GM12878 (cell line): ENCODE data around the gene AQP9. TPM values are rescaled to one million over a fixed set of nuclear protein-coding genes. Genes with fewer than 3 reads are reported as not detected.

Experiments used
- ATAC-seq: fragments of 200-7000 bp; cut with Tn5 transposase; 3 replicates; pipeline ENCODE4 v1.9.1; 2020; ENCODE audit warnings: mild to moderate bottlenecking, moderate library complexity
- BruUV-seq: library from RNA; stranded (reverse); fragments of 400-500 nt; replicated peaks from 2 replicates; lab custom pipeline; 2021; lab: Mats Ljungman, UMichigan
- CTCF ChIA-PET: fragments of 300-600 bp; sonication (Branson Sonifier 250); formaldehyde crosslinking; extraction: SDS; loops from one replicate; lab custom pipeline; 2021; ENCODE audit warnings: inconsistent platforms; lab: Yijun Ruan, JAX
- POLR2A ChIA-PET: fragments of 350-600 bp; formaldehyde crosslinking; extraction: SDS; loops from one replicate; lab custom pipeline; 2021; ENCODE audit warnings: inconsistent platforms; lab: Charles Lee
- RAD21 ChIA-PET: fragments of 300-600 bp; sonication (Branson Sonifier 250); formaldehyde crosslinking; loops from one replicate; lab custom pipeline; 2023; ENCODE audit warnings: antibody characterized with exemption; ENCODE audit not compliant: unreplicated experiment; lab: Charles Lee
- SMC1A ChIA-PET: fragments of 300-600 bp; sonication (Branson Sonifier 250); formaldehyde crosslinking; loops from one replicate; lab custom pipeline; 2023; ENCODE audit not compliant: unreplicated experiment, uncharacterized antibody; lab: Charles Lee
- DNase-seq: peaks from one replicate; pipeline ENCODE4 v3.0.0-alpha.2; 2011; ENCODE audit warnings: low read depth, low spot score
- FAIRE-seq: peaks from 3 replicates; lab custom pipeline; 2011; peaks lifted over from hg19 to GRCh38; lab: Jason Lieb, UNC
- H2AFZ ChIP-seq: 2 replicates; pipeline ENCODE4 v1.6.0; 2011; ENCODE audit warnings: low read depth, low read length, control low read depth; ENCODE audit not compliant: control insufficient read depth
- H3K27ac ChIP-seq: 2 replicates; pipeline ENCODE4 v1.5.1; 2011; ENCODE audit warnings: control low read depth; ENCODE audit not compliant: control insufficient read depth, insufficient read depth
- H3K27me3 ChIP-seq, 2 experiments: replicated peaks in 1 of 2; 2 replicates each; pipeline versions ENCODE4 v1.6.0 to v1.6.1; 2011; ENCODE audit warnings: low read length in 1 of 2; ENCODE audit not compliant: control insufficient read depth in 2 of 2, insufficient read depth in 2 of 2
- H3K36me3 ChIP-seq, 2 experiments: 2 replicates each; pipeline ENCODE4 v1.5.1; 2011; ENCODE audit warnings: low read length in 1 of 2; ENCODE audit not compliant: control insufficient read depth in 2 of 2, insufficient read depth in 2 of 2
- H3K4me1 ChIP-seq: 2 replicates; pipeline ENCODE4 v1.6.1; 2011; ENCODE audit warnings: mild to moderate bottlenecking, low read length, moderate library complexity, mixed read lengths; ENCODE audit not compliant: control insufficient read depth, insufficient read depth
- H3K4me2 ChIP-seq: 2 replicates; pipeline ENCODE4 v1.6.0; 2011; ENCODE audit warnings: control low read depth; ENCODE audit not compliant: control insufficient read depth, insufficient read depth
- H3K4me3 ChIP-seq: fragments of 200-600 bp; sonication (generic); 2 replicates; pipeline ENCODE4 v1.5.1; 2016
- H3K79me2 ChIP-seq: 2 replicates; pipeline ENCODE4 v1.6.0; 2011; ENCODE audit warnings: low read length; ENCODE audit not compliant: control insufficient read depth, insufficient read depth
- H3K9ac ChIP-seq: 2 replicates; pipeline ENCODE4 v1.8.0; 2011; ENCODE audit warnings: low read length, control low read depth, mixed read lengths; ENCODE audit not compliant: control insufficient read depth, insufficient read depth
- H3K9me3 ChIP-seq: replicated peaks from 3 replicates; pipeline ENCODE4 v1.5.1; 2011; ENCODE audit warnings: mild to moderate bottlenecking, low read length; ENCODE audit not compliant: control insufficient read depth, insufficient read depth
- H4K20me1 ChIP-seq: 2 replicates; pipeline ENCODE4 v1.6.0; 2011; ENCODE audit not compliant: control insufficient read depth, insufficient read depth
- CREM ChIP-seq: IDR thresholded peaks from 2 replicates; pipeline ENCODE4 v1.6.1; 2014; ENCODE audit warnings: antibody characterized with exemption, low read depth
- KDM1A ChIP-seq: fragments of 200-600 bp; sonication (generic); IDR thresholded peaks from 2 replicates; pipeline ENCODE4 v1.6.1; 2016; ENCODE audit warnings: borderline replicate concordance
- MYC ChIP-seq: IDR thresholded peaks from 2 replicates; pipeline ENCODE4 v1.6.1; 2011; ENCODE audit warnings: mild to moderate bottlenecking, low read length, moderate library complexity, inconsistent platforms; ENCODE audit not compliant: insufficient read depth, insufficient replicate concordance, insufficient read length, severe bottlenecking
- NFIC ChIP-seq: IDR thresholded peaks from 2 replicates; pipeline ENCODE4 v1.6.1; 2012; ENCODE audit warnings: low read depth, mild to moderate bottlenecking, inconsistent platforms, low read length, moderate library complexity
- POLR2AphosphoS5 ChIP-seq: IDR thresholded peaks from 2 replicates; pipeline ENCODE4 v1.6.1; 2011; ENCODE audit warnings: mild to moderate bottlenecking, low read length, inconsistent platforms
- RB1 ChIP-seq: fragments of 450-650 bp; formaldehyde crosslinking; IDR thresholded peaks from 2 replicates; pipeline ENCODE4 v1.6.1; 2017; ENCODE audit warnings: mild to moderate bottlenecking, borderline replicate concordance
- RCOR1 ChIP-seq: conservative IDR thresholded peaks from 2 replicates; pipeline ENCODE4 v1.6.1; 2012; ENCODE audit warnings: low read depth, low read length, improper control_type of control experiment
- SREBF1 ChIP-seq: IDR thresholded peaks from 2 replicates; pipeline ENCODE4 v1.6.1; 2012; ENCODE audit warnings: mild to moderate bottlenecking, low read length
- WRNIP1 ChIP-seq: IDR thresholded peaks from 2 replicates; pipeline ENCODE4 v1.6.1; 2011; ENCODE audit warnings: low read depth, low read length, improper control_type of control experiment, borderline replicate concordance
- YY1 ChIP-seq: IDR thresholded peaks from 2 replicates; pipeline ENCODE4 v1.6.1; 2011; ENCODE audit warnings: low read depth, mild to moderate bottlenecking, low read length
- ZZZ3 ChIP-seq: IDR thresholded peaks from 2 replicates; pipeline ENCODE4 v1.6.1; 2011; ENCODE audit warnings: low read depth; ENCODE audit not compliant: control insufficient read depth, insufficient read length
- WGBS: methylation state at CpG from one replicate; pipeline ENCODE4 v1.1.6; 2016; ENCODE audit warnings: low lambda C conversion rate; ENCODE audit not compliant: insufficient replicate concordance, insufficient coverage; ENCODE audit errors: missing lambda C conversion rate; 5-methylcytosine and 5-hydroxymethylcytosine counted together
- in situ Hi-C: fragments of 300-500 bp; cut with MboI; formaldehyde crosslinking; loops from 9 replicates; pipeline ENCODE4 v1.14.3; 2018; ENCODE audit warnings: mixed read lengths
- intact Hi-C: fragments of 100-400 bp; cut with micrococcal nuclease; formaldehyde crosslinking; loops from one replicate; pipeline ENCODE4 v1.14.2; 2022; ENCODE audit not compliant: unreplicated experiment
- polyA plus RNA-seq, 11 experiments: library from polyadenylated mRNA; depleted of rRNA in 4 of 11; unstranded in 6 of 11; stranded (reverse) in 5 of 11; fragments of >200 nt; fragmentation: Nextera tagmentation in 4 of 11; fragmentation: Illumina TruSeq in 1 of 11; extraction: Ambion mirVana in 4 of 11; extraction: Trizol in 1 of 11; gene quantifications; 1 replicate in 1 of 11; 2 replicates in 10 of 11; pipeline versions ENCODE4 v1.2.1 to v1.2.3, GENCODE V29; 2011 to 2016; ENCODE audit warnings: inconsistent platforms in 2 of 11, missing spikeins in 2 of 11, low read depth in 1 of 11
- total RNA-seq, 4 experiments: library from RNA; depleted of rRNA in 3 of 4; stranded (reverse); fragments of >200 nt in 3 of 4; fragmentation: Illumina TruSeq in 1 of 4; extraction: Trizol in 1 of 4; gene quantifications; 2 replicates each; pipeline versions ENCODE4 v1.2.1 to v1.2.3, GENCODE V29; 2013 to 2021
- TF ChIP-seq, protein P1 (sequence below): IDR thresholded peaks from 2 replicates; pipeline ENCODE4 v1.6.1; 2012; ENCODE audit warnings: low read depth, low read length, improper control_type of control experiment
- TF ChIP-seq, protein P2 (sequence below): IDR thresholded peaks from 2 replicates; pipeline ENCODE4 v1.6.1; 2011; ENCODE audit warnings: borderline replicate concordance, low read depth, mild to moderate bottlenecking, moderate library complexity, mixed read lengths, low read length; ENCODE audit not compliant: insufficient read depth; ENCODE audit errors: extremely low read length

AQP9 gene
- total and polyA plus RNA-seq, 10 of the 15 experiments (the other 5 are each of a cell fraction or from before 2014, with no cell fraction given), result 0.05 to 3.0 (median 0.22) TPM

DNA sequence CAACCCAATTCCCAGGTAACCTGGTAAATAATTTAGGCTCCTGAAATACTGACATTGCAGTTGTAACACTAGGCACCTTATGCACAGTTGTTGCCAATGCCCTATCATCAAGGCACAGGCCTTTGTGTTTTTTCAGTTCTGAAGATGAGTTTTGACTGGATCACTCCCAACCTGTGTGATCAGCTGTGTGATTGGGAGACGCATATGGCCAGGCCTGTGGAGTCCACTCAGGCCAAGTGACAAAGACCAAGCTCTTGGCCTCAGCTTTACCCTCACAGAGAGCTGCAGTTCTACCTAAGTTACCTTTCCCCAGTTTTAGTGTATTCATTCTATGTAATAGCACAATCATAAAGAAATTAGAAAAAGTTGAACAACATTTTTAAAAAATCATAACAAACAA lies 19.2 kb upstream of the AQP9 start:
- DNase-seq, result no peak
- no peak overlapping the region for H3K4me3 ChIP-seq
- no TSS peak for BruUV-seq
- H2AFZ ChIP-seq, result no peak overlapping the region
- no peaks in the 10 kb centered on the region for H3K79me2 ChIP-seq
- no peak overlapping the region for H3K4me2 ChIP-seq
- ChIA-PET RAD21 (no interaction called here), POLR2A (no interaction called here)
- no peaks in the 10 kb centered on the region for H3K4me1 ChIP-seq
- H3K27me3 ChIP-seq, result no peaks in the 10 kb centered on the region
- no peak overlapping the region for H3K9ac ChIP-seq
- in situ Hi-C loops, result no loop called here
- no peaks in the 10 kb centered on the region for H3K9me3 ChIP-seq
- no peak for ATAC-seq
- H4K20me1 ChIP-seq, result no peaks in the 10 kb centered on the region
- TF ChIP-seq KDM1A (no peak), RB1 (no peak)
- TF ChIP-seq, all 136 proteins: peak for 0
- no peak for FAIRE-seq
- H3K36me3 ChIP-seq, result no peaks in the 10 kb centered on the region
- WGBS, result 0% methylated on average over 1 of the region's 1 CpG
- CTCF ChIA-PET, result interaction anchor here (1.4 kb wide), 1 partner anchor 62 kb away, joined by 3 read pairs; no protein-coding TSS in a partner anchor
- H3K27ac ChIP-seq, result no peak overlapping the region
- SMC1A ChIA-PET, result interaction anchor here (1.3 kb wide), 1 partner anchor 10 kb away, joined by 3 read pairs; no protein-coding TSS in a partner anchor
- intact Hi-C loops, result no loop called here

DNA sequence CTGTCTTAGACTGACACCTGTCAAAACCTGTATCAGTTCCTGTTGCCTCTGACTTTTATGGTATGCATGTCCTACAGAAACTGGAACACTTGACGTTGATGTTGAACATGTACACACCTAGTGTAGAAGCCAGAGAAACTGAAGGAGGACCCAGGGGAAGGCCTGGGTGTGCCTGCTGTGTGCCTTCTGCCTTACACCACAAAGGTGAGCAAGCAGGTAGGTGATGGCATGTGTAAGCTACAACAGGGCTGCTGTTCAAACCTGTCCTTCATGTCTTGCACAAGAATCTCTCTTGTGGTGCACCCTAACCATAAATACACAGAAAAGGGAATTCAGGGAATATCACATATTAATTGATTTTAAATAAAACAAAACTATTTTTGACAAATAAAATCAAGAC lies 13.6 kb upstream of the AQP9 start:
- H4K20me1 ChIP-seq, result no peaks in the 10 kb centered on the region
- CTCF ChIA-PET, result no interaction called here
- SMC1A ChIA-PET, result no interaction called here
- no TSS peak for BruUV-seq
- in situ Hi-C loops, result no loop called here
- no peaks in the 10 kb centered on the region for H3K4me1 ChIP-seq
- POLR2A ChIA-PET, result no interaction called here
- no peaks in the 10 kb centered on the region for H3K9me3 ChIP-seq
- no peak for DNase-seq
- no peaks in the 10 kb centered on the region for H3K36me3 ChIP-seq
- RAD21 ChIA-PET, result no interaction called here
- H3K27me3 ChIP-seq, result no peaks in the 10 kb centered on the region
- no peak overlapping the region for H3K9ac ChIP-seq
- H3K4me2 ChIP-seq, result no peak overlapping the region
- no peak overlapping the region for H2AFZ ChIP-seq
- WGBS, result 0% methylated on average over 1 of the region's 1 CpG
- ATAC-seq, result no peak
- intact Hi-C loops, result no loop called here
- H3K79me2 ChIP-seq, result no peaks in the 10 kb centered on the region
- no peak overlapping the region for H3K27ac ChIP-seq
- H3K4me3 ChIP-seq, result no peak overlapping the region
- no peak for FAIRE-seq
- TF ChIP-seq NFIC, result no peak
- TF ChIP-seq, protein P1, sequence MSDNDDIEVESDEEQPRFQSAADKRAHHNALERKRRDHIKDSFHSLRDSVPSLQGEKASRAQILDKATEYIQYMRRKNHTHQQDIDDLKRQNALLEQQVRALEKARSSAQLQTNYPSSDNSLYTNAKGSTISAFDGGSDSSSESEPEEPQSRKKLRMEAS, result no peak
- TF ChIP-seq SREBF1, result no peak
- TF ChIP-seq MYC, result no peak
- no peak for TF ChIP-seq POLR2AphosphoS5
- no peak for TF ChIP-seq RCOR1
- TF ChIP-seq WRNIP1, result no peak
- TF ChIP-seq, protein P2, sequence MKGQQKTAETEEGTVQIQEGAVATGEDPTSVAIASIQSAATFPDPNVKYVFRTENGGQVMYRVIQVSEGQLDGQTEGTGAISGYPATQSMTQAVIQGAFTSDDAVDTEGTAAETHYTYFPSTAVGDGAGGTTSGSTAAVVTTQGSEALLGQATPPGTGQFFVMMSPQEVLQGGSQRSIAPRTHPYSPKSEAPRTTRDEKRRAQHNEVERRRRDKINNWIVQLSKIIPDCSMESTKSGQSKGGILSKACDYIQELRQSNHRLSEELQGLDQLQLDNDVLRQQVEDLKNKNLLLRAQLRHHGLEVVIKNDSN, result no peak
- no peak for TF ChIP-seq YY1
- no peak for TF ChIP-seq CREM
- no peak for TF ChIP-seq ZZZ3
